Measurements from ENCODE around the gene GPC3.

GRCh38 chrX:133792198-133792953 lies 193.0 kb downstream of the GPC3 start:
- TF ChIP-seq ZNF274 (IDR thresholded peaks at IDR 0.05; ENCODE audit: low read depth, low read length) (no peak), YY1 (IDR thresholded peaks at IDR 0.05; ENCODE audit: insufficient read depth, insufficient read length) (no peak)
